MV-4-11 (cell line): ENCODE results near the gene IRF2.

ENCODE experiments used
- DNase-seq: peaks from one replicate; lab custom pipeline; 2025; lab: John Stamatoyannopoulos, UW

IRF2 gene

DNA sequence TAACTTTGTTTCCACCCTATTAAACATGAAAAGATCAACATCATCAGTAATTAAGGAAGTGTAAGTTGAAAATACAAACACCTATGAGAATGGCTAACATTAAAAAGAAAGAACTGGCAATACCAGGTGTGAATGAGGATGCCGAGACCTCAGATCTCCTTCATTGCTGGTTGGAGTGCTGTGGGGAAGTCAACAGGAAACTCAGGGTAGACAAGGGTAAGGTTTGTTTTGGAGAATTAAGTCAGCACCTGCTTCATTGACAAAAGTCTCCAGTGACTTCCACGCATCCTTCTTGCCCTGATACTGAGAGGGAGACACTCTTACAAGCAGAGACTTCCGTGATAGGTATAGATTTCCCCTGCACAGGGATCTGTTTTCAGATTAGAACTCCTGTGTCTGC lies 106.1 kb downstream of the IRF2 start:
- DNase-seq, result no peak

DNA sequence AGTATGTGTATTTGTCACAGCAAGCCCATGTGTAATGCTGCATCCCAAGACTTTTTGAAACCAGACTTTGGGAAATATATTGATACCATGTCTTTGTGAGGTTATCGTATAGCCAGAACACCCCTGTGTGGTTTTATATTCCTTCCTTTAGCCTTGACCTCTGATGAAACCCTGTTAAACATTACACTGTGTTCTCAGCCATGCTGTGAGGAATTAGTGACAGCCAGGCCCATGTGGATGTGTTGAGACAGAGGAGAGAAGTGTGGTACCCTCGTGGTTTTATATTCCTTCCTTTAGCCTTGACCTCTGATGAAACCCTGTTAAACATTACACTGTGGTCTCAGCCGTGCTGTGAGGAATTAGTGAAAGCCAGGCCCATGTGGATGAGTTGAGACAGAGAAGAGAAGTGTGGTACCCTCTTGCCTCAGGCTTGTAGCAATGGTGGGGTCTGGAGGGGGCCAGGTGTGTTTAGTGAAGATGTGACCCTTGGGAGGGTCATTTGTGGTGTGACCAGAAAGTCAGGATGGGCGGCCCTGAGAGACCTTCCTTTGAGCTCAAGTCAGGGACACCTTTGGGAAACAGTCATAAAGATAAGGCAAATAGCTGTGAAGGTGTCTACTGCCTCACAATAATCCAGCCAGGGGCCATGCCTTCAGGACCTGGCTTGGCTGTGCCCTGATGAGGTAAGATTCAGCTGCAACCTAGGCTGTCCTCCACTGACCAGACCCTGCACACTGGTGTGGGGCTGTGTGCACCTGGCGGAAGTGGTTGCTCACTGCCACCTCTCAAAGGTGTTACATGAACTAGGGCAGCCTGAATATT lies 110.0 kb downstream of the IRF2 start:
- DNase-seq, result peak; percentile 83

DNA sequence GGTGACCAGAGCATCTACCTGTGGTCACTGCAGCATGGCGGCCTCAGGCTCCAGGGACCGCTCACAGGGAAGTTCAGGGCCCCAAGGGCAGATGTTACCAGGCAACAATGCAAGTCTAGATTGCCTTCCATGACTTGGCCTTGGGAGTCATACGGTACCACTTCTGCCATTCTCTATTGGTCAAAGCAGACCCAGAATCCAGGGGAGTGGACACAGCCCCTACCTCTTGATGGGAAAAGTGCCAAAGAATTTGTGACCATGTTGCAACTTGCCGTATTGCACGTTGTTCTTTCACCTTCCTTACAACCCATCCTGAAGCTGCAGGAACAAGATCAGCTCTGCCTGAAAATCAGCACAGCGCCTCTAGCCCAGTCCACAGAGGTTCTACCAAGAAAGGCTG lies 111.1 kb downstream of the IRF2 start:
- no peak for DNase-seq

DNA sequence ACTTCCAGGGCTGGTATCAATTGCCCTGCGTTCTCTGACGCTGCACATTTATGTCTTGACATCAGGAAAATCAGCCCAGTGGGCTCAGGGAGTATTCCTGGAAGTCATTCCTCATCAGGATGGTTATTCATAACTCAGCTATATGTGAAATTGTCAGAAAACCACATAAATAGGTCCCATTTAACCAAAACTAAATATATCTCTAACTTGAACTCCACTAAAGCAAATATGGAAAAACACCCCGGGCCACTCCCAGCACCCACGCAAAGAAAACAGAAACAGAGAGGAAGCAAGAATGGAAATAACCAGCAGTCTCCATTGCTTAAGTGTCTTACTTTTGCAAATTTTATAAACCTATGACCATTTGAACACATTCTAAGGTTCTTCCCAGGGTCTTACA lies 112.0 kb downstream of the IRF2 start:
- no peak for DNase-seq

DNA sequence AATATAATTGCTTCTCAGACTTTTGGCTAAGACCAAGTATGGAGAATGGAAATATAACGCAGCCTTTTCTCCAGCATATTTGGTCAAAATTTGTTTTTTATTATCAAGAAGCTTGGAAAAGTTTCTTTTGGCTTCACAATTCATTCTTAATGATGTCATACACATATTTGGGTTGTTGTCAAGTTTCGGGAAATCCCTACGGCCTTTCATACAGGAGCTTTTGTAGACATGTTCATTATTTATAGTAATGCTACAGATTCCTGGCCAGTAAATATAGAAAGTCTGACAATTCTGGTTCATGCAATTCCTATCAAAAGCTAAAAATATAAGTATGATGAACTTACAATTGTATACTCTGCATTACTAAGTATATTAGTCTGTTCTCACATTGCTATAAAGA lies 112.9 kb downstream of the IRF2 start:
- no peak for DNase-seq

DNA sequence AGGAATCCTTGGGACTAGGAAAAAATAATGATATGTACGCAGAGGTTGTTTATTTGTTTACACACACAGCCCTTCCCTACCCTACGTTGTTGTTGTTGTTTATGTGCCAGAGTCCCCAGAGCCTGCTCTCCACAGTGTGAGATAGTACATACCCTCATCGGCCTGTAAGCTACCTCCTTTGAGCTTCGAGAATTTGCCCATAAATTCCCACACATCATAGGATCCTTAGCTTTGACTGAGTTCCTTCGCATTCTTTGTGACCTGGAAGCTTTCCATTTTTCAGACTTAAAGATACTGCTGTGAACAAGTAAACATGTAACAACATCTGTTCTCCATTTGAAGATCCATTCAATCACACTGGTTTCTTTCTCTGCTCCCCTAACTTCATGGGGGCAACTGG lies 114.5 kb downstream of the IRF2 start:
- DNase-seq, result no peak

DNA sequence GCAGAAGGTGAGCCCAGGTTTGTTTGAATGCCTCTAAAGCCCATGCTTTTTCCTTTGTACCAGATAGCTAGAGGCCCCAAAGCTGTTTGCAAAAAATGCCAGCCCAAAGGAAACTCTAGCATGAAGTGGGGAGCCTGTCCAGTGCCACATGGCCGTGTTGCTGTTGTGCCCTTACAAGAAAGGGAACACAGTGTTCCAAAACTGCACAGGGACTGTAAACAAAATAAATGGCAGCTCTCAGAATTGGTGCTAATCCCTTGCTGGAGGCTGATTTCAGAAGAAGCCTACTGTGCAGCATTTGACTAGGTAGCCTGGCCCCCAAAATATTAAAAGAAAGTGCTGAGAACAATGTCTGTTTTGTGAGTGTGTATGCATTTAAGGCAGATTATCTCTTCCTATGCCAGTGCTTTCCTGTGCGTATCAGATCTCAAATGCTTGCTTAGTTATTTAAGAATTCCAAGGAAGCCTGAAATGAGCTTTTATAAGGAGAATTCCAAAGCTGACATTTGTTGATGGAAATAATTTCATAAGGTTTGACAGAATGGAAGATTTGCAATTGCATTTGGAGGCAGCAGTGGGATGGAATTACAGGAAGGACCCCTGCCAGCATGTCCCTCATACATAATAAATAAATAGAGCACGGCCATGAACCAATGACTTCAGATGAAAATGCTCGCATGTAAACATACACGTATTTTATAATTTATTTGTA lies 115.7 kb downstream of the IRF2 start:
- DNase-seq, result no peak

DNA sequence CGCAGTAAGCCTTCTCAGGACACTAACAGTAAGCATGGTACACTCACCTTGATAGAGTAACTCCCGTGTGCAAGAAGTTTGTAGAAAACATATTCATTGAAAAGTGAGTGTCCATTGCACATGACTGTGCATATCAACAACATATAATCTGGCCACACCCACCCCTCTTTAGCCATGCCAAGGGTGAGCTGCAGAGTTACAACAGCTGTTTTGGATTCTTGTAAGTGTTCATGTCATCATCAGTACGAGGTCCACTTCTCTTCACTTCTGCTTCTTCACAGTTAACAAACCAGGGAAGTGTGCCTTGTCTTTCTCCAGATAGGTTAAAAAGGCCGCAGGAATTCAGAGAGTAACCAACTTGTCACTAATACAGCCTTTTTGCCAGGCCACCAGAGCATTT lies 116.6 kb downstream of the IRF2 start:
- peak; percentile 52 for DNase-seq

DNA sequence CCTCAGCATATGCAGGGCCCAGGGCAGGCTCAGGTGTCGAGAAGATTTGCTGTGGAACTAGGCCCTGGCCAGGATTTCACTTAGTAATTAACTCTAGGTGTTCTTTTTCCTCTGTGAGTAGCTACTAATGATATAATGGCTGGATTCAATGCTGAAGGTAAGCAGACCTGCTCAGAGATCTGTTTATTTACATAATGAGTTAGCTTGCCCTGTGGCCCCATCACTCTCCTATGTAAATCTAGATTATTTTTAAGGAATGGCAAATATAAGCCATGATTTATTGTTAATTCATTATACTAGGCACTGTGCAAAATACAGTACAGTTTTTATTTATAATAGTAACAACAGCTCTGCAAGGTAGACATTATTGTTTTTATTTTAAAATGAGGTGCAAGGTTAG lies 117.2 kb downstream of the IRF2 start:
- DNase-seq, result no peak

DNA sequence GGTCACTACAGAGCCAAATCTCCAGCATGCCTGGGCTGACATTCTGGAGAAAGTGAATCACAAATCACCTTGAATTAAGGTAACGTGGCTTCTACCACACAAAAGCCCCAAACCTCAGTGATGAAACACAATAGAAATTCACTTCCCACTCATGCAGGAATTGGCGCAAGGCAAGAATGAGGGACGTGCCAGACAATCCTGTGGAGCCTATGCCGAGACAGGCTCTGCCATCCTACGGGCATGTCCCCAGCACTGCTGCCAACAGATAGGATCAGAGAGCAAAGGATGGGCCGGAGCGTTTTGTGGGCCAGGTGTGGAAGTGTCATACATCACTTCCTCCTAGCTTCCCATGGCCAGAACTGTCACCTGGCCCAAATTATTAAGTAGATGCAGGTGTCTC lies 118.0 kb downstream of the IRF2 start:
- DNase-seq, result no peak

DNA sequence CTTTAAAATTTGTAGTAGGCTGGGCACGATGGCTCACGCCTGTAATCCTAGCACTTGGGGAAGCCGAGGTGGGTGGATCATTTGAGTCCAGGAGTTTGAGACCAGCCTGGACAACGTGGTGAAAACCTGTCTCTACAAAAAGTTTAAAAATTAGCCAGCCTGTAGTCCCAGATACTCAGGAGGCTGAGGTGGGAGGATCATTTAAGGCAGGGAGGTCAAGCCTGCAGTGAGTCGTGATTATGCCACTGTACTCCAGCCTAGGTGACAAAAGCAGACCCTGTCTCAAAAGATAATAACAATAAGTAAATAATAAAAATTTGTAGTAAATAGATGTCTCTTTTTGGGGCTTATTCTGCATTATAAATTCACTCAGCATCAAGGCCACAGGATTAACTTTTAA lies 118.5 kb downstream of the IRF2 start:
- DNase-seq, result no peak

DNA sequence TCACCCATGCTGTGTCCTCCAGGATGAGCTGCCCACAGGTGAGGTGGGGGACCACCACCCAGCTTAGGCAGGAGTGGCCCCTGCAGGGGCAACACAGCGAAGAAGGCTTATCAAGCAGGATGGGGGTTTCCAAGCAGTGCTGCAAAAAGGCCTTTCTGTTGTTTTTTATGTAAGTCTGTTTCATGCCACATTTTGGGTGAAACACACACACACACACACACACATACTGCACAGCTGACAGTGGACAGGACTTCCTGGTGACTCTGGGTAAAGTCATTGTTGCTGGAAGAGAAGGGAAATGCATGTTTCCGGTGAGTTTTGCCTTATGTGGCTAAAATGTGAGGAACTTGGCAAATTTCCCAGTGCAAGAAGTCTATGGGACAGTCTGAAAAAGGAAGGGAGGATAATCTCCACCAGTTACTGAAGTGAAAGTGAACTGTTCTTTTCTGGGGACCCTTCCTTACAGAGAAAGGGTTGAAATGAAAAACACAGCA lies 119.2 kb downstream of the IRF2 start:
- DNase-seq, result peak; percentile 100

DNA sequence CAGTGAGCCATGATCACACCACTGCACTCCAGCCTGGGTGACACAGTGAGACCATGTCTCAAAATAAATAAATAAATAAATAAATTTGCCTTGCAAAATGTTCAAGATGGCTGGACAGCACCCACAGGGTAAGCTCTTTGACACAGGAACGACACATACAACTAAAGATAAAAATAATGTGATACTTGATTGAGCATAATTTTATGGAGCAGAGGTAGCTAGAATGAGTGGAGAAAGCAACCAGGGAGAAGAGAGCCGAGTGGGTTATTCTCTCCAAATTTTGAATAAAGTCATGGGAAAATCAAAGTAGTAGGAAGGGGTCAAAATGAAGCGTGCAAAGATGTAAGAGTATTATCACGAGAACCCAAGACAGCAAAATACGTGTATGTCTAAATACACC lies 121.5 kb downstream of the IRF2 start:
- no peak for DNase-seq

DNA sequence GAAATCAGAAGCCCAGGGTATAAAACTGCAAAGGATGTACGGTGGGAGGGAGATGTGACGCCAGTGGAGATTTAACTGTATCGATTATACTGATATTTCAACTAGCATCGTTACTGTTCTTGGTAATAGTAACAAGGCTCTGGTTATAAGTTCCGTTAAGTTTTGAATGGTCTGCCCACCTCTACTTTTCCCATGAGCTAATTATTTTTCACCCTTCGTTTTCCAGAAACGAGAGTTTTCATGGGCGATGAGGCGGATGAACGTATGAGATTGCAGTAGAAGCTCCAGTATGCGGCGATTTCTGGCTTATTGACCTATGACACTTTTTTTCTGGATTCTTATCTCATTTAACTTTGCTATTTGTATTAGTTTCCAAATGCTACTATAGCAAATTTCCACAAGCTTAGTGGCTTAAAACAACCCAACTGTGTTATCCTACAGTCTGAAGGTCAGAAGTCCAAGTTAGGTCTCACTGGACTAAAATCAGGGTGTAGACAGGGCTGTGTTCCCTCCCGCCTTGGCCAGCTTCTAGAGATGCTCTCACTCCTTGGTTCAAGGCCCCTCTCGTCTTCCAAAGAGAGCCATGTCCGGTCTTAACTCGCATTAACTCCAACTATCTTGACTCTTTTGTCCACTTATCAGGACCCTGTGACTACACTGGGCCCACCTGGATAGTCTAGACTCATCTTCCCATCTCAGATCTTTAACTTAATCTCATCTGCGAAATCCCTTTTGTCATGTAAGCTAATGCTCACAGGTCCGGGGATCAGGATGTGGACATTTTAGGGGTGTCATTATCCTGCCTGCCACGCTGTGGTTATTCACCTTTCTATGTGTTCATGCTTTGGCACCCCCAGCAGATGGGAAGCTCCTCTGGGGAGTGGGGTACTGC lies 122.5 kb downstream of the IRF2 start:
- no peak for DNase-seq

DNA sequence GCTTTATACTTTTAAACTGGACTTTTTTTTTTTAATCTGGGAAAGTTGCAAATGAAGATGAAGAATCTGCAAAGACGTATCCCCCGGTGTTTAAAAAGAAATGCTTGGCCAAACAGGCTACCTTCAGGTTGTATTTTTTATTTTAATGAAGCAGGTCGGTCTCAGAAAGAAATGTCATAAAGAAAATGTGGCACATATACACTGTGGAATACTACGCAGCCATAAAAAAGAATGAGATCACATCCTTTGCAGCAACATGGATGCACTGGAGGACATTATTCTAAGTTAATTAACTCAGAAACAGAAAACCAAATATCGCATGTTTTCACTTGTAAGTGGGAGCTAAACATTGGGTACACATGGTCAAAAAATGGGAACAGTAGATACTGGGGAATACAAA lies 123.4 kb downstream of the IRF2 start:
- no peak for DNase-seq

DNA sequence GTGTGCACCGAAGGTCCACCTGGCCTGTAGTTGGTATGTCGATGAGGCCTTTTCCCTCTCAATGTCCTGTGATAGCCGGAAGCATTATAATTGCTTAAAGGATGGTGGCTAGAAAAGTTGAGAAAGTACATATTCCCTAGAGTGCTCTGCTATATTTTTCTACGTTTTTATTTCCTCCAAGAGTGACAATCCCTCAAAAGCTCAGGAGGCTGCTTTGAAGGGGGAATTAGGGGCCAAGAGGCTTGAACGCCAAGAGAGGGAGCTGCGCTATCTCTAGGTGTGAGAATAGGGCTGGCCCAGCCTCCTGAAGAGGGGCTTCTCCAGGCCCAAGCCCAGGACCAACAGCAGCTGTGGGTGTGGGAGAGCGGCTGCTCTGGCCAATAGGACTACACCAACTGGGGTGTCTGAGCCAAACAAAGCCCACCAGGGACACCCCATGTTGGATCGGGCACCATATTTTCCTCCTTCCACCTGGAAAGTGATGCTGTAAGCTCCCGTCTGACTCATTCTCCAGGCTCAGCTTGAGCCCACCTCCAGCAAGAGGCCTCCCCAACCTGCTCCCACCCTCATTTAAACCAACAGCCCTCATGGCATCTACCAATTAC lies 124.0 kb downstream of the IRF2 start:
- DNase-seq, result no peak

DNA sequence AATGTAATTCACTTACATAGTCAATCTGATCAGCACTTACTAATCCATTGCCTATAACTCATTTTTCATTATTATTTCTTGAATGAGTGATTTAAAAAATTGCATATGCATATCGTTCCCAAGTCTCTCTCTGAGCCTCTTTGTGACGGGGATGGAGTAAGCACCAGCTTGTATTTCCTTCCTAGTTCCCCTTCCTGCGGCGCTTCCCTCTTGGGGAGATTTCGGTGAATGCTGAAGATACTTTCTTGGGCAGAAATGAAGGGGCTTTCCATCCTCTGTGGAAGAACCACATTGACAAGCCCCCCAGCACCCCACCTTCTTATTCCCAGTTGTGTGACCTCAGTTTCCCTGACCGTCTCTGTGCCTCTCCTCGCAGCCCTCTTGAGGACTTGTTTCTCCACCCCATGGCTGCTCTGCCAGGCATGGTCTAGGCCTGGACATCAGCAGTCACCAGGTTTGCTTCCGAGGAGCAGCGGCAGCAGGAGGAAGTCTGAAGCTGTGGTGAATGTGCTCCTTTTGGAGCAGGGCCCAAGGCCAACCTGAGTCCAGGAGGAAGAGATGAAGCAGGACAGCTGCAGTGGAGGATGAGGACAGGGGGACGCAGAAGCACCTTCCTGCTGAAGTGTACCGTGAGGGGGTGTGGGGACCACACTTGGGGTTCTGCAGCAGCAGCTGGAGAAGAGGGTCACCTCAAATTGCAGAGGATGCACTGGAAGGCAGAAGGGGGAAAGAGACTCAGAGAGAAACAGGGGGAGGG lies 124.9 kb downstream of the IRF2 start:
- DNase-seq, result peak; percentile 8

DNA sequence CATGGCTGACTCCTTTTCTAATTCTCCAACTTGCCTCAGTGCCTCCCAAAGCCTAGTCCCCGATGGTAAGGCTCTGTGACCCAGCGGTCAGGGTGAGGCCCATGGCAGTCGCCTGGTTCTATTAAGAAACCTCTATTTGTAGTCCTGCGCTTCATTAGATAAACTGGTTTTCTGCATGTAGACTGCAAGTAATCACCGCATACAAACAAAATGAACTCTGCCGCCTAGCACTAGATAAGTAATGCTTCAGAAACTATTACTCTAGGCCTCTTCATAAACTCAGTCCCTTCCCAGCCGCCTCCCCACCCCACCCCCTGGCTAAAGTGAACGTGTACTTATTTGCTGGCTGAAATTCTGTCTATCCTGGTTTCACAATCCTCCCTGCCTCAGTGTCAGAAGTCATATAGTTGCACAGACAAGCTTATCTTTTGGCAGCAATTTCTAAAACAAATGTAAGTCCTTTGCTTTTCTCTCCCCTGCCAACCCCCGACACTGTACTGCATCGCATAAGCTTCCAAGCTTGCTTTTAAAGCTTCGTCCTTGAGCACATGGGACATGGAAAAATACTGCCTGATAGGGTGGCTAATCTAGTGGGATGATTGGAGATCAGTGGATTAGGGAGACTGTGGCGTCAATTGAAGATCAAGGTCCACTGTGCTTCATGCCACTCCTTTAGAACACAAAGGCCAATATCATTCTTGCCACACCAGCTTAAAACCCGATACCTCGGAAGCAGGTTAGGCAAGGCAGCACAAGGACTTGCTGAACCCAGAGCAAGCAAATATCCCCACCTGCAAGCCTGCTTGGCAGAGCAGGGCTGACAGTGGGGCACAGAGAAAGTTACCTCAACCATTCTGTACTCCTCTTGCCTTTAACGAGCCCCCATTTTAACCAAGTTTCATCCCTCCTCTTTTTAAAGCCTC lies 125.8 kb downstream of the IRF2 start:
- DNase-seq, result no peak

DNA sequence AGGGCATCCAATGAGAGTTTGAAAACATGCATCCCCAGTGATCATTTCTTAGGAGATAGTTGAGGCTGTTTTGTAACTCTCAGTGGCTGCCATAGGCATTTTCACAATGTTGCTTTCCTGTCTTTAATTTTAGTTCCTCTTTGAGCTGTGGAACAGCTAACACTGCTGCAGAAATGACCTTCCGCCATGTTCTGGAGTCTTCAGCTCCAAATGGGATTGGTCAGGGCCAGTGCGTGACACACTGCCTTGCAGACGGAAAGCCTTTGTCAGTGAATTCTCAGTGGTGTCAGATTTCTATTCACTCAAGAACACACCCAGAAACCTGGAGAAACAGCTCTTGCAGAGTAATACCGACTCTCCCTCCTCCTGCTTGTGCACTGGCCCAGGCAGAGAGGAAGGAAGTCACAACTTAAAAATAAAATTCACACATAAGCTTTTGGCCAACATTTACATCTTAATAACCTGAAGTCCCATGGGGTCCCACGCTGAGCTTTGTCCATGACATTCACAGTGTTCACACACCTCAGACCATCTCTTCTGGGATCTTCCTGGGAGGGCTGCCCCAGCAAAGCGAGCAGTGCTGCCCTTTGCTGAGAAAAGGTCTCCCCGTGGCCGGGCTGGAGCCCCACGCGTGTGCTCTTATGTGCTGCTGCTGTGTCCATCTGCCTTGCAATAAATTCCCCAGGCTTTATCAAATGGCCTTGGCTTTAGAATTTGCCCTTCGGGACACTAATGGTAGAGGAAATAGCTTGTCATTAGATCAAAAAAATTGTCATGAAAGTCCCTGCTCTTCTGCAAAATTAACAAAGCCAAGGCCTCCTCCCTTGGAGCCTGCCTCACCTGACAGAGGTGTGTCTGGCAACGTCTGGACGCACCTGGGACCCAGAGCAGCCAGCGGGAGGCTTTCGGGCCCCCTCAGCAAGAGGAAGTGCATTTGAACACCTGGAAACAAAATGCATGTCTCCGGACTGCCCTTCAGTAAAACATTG lies 126.8 kb downstream of the IRF2 start:
- DNase-seq, result peak; percentile 97
